HepG2 (cell line): ENCODE results near the gene SNIP1. TPM values are rescaled to one million over a fixed set of nuclear protein-coding genes. Genes with fewer than 3 reads are reported as not detected.

ENCODE experiments used
- IKZF1 ChIP-seq: fragments of 450-650 bp; IDR thresholded peaks from 2 replicates; pipeline ENCODE4 v1.7.1; 2016
- KMT2B ChIP-seq: IDR thresholded peaks from 2 replicates; pipeline ENCODE4 v1.6.1; 2016; ENCODE audit warnings: missing genetic modification reagents, missing compliant biosample characterization
- MEIS2 ChIP-seq: sonication (generic); formaldehyde crosslinking; IDR thresholded peaks from 2 replicates; pipeline ENCODE4 v1.9.0; 2021; ENCODE audit warnings: mild to moderate bottlenecking, missing genetic modification reagents
- PHF8 ChIP-seq: sonication (generic); formaldehyde crosslinking; IDR thresholded peaks from 2 replicates; pipeline ENCODE4 v1.5.0; 2020; ENCODE audit warnings: missing genetic modification reagents
- RFX1 ChIP-seq: fragments of 450-650 bp; IDR thresholded peaks from 2 replicates; pipeline ENCODE4 v1.6.1; 2017
- SOX13 ChIP-seq, 3 experiments: fragments of 450-650 bp in 1 of 3; sonication (generic) in 1 of 3; formaldehyde crosslinking in 1 of 3; IDR thresholded peaks in 2 of 3; conservative IDR thresholded peaks in 1 of 3; 2 replicates each; pipeline versions ENCODE4 v1.5.0 to v1.6.1; 2016 to 2020; ENCODE audit warnings: antibody characterized with exemption in 1 of 3, mild to moderate bottlenecking in 1 of 3, missing compliant biosample characterization in 1 of 3, missing genetic modification reagents in 1 of 3, moderate library complexity in 1 of 3
- U2AF2 ChIP-seq: fragments of 200-400 bp; formaldehyde crosslinking; IDR thresholded peaks from 2 replicates; pipeline ENCODE4 v1.6.1; 2017; ENCODE audit warnings: low read depth, mild to moderate bottlenecking, low read length
- ZBTB7A ChIP-seq: sonication (generic); formaldehyde crosslinking; IDR thresholded peaks from 2 replicates; pipeline ENCODE4 v1.8.0; 2022; ENCODE audit warnings: mild to moderate bottlenecking, missing genetic modification reagents
- ZMAT3 ChIP-seq: sonication (generic); formaldehyde crosslinking; conservative IDR thresholded peaks from 2 replicates; pipeline ENCODE4 v1.7.0; 2021; ENCODE audit warnings: missing genetic modification reagents
- ZNF326 ChIP-seq: sonication (generic); formaldehyde crosslinking; IDR thresholded peaks from 2 replicates; pipeline ENCODE4 v1.4.0; 2020; ENCODE audit warnings: missing genetic modification reagents, borderline replicate concordance
- ZNF333 ChIP-seq: sonication (generic); formaldehyde crosslinking; IDR thresholded peaks from 2 replicates; pipeline ENCODE4 v1.4.0; 2020; ENCODE audit warnings: mild to moderate bottlenecking, missing genetic modification reagents, borderline replicate concordance
- ZNF484 ChIP-seq: sonication (generic); formaldehyde crosslinking; IDR thresholded peaks from 2 replicates; pipeline ENCODE4 v1.5.1; 2020; ENCODE audit warnings: mild to moderate bottlenecking, low read depth, missing genetic modification reagents, borderline replicate concordance
- ZNF703 ChIP-seq: sonication (generic); formaldehyde crosslinking; IDR thresholded peaks from 2 replicates; pipeline ENCODE4 v1.5.1; 2020; ENCODE audit warnings: missing genetic modification reagents, mild to moderate bottlenecking, moderate library complexity, borderline replicate concordance
- ZNF709 ChIP-seq: sonication (generic); formaldehyde crosslinking; IDR thresholded peaks from 2 replicates; pipeline ENCODE4 v1.5.0; 2020; ENCODE audit warnings: mild to moderate bottlenecking, missing genetic modification reagents
- ZNF841 ChIP-seq: sonication (generic); formaldehyde crosslinking; IDR thresholded peaks from 2 replicates; pipeline ENCODE4 v1.8.1; 2023; ENCODE audit warnings: missing genetic modification reagents, borderline replicate concordance
- polyA plus RNA-seq, 8 experiments: library from polyadenylated mRNA; depleted of rRNA in 3 of 8; stranded (reverse) in 7 of 8; unstranded in 1 of 8; fragments of >200 nt; fragmentation: Illumina TruSeq in 4 of 8; extraction: Trizol in 4 of 8; gene quantifications; 2 replicates each; pipeline versions ENCODE4 v1.2.1 to v1.2.3, GENCODE V29; 2011 to 2016; ENCODE audit warnings: low read depth in 4 of 8, missing spikeins in 1 of 8, mixed read lengths in 1 of 8; ENCODE audit not compliant: insufficient read depth in 1 of 8
- total RNA-seq, 5 experiments: library from RNA; depleted of rRNA; stranded (reverse); fragments of >200 nt; fragmentation: Illumina TruSeq; extraction: Trizol; gene quantifications; 2 replicates each; pipeline ENCODE4 v1.2.3, GENCODE V29; 2016; ENCODE audit warnings: low read depth in 1 of 5
- TF ChIP-seq, protein P1 (sequence below): sonication (generic); formaldehyde crosslinking; IDR thresholded peaks from 2 replicates; pipeline ENCODE4 v1.5.0; 2020; ENCODE audit warnings: missing genetic modification reagents
- TF ChIP-seq, protein P2 (sequence below): sonication (generic); formaldehyde crosslinking; IDR thresholded peaks from 2 replicates; pipeline ENCODE4 v1.8.0; 2022; ENCODE audit warnings: missing genetic modification reagents, low read depth, mild to moderate bottlenecking, borderline replicate concordance
- TF ChIP-seq, protein P3 (sequence below): IDR thresholded peaks from 2 replicates; pipeline ENCODE4 v1.6.1; 2016; ENCODE audit warnings: mild to moderate bottlenecking, missing biosample characterization, missing genetic modification reagents
- TF ChIP-seq, protein P4 (sequence below): sonication (generic); formaldehyde crosslinking; conservative IDR thresholded peaks from 2 replicates; pipeline ENCODE4 v1.4.0; 2020; ENCODE audit warnings: missing genetic modification reagents
- TF ChIP-seq, protein P5 (sequence below): sonication (generic); formaldehyde crosslinking; IDR thresholded peaks from 2 replicates; pipeline ENCODE4 v1.5.0; 2020; ENCODE audit warnings: missing genetic modification reagents
- TF ChIP-seq, protein P6 (sequence below): sonication (generic); formaldehyde crosslinking; IDR thresholded peaks from 2 replicates; pipeline ENCODE4 v1.8.0; 2022; ENCODE audit warnings: missing genetic modification reagents, mild to moderate bottlenecking, moderate library complexity, borderline replicate concordance

Gene SNIP1
- total and polyA plus RNA-seq, 2 of the 13 experiments (the other 11 are each of a cell fraction or from before 2014, with no cell fraction given) = 5.5 to 11.2 TPM

DNA sequence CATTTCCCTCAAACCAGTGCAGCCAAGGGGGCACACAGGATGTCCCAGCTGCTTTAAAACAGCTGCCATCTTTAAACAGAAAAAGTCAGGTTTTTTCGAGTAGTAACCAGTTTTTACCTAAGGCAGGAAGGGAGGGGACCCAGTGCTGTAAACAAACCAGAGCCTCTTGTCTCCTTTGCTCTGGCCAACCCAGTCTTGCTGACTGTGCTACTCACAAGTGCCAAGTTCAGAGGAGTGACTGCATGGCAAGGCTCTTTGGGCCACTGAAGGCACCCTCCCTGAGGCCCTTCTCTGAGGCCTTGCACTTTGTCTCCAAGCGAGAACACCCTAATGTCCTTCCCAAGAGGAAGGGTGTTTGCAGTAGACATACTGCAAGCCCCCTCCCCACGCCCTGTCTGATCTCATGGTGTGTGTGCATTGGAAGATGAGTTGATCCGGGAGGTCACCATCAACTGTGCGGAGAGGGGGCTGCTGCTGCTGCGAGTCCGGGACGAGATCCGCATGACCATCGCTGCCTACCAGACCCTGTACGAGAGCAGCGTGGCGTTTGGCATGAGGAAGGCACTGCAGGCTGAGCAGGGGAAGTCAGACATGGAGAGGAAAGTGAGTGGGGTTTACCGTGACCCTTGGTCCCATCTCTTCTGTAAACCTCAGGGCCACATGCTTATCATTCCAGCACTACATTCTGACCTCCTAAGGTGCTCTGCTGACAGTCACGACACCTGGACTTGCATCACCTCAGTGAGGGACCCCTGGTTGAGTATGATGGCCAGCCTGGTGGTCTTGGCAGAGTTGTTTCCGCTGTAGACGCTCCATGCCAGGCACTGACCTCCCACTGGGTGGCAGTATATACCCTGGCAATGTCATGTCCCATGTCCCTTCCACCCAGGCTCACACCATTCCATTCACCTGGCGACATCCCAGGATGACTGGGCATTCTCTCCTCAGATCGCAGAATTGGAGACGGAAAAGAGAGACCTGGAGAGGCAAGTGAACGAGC is 7.3 kb upstream of the SNIP1 start (continued):
- TF ChIP-seq ZNF703 (no peak), RFX1 (no peak), ZNF484 (CRISPR knock-in tag) (no peak), ZNF326 (CRISPR knock-in tag) (no peak), ZNF841 (no peak), MEIS2 (CRISPR knock-in tag) (0 out of 2 replicates have a peak, but pooled peaks have one; percentile 16), PHF8 (no peak; the same call in 1 of the 2 replicates), ZBTB7A (CRISPR knock-in tag) (peak; percentile 78), ZNF709 (CRISPR knock-in tag) (no peak), ZMAT3 (CRISPR knock-in tag) (no peak), SOX13 (IDR thresholded peaks at IDR 0.05) (no peak), SOX13 (CRISPR knock-in tag; conservative IDR thresholded peaks at IDR 0.05 in 1 of 2, IDR thresholded peaks at IDR 0.05 in 1 of 2) (no peak), ZNF333 (CRISPR knock-in tag) (no peak), KMT2B (CRISPR knock-in tag) (no peak), IKZF1 (no peak), U2AF2 (no peak)
- TF ChIP-seq, protein P1, sequence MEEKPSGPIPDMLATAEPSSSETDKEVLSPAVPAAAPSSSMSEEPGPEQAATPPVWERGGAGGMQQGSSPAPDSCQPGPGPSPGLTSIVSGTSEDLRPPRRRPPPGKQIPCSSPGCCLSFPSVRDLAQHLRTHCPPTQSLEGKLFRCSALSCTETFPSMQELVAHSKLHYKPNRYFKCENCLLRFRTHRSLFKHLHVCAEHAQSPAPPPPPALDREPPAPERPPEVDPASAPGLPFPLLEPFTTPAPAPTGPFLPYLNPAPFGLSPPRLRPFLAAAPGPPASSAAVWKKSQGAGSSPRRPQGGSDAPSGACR = no peak
- TF ChIP-seq, protein P2, sequence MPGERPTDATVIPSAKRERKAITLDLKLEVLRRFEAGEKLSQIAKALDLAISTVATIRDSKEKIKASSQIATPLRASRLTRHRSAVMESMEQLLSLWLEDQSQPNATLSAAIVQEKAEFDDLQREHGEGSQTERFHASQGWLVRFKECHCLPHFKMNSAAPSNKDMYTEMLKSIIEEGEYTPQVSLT (CRISPR knock-in tag) = no peak
- TF ChIP-seq, protein P3, sequence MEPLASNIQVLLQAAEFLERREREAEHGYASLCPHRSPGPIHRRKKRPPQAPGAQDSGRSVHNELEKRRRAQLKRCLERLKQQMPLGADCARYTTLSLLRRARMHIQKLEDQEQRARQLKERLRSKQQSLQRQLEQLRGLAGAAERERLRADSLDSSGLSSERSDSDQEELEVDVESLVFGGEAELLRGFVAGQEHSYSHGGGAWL (CRISPR knock-in tag) = no peak
- TF ChIP-seq, protein P4, sequence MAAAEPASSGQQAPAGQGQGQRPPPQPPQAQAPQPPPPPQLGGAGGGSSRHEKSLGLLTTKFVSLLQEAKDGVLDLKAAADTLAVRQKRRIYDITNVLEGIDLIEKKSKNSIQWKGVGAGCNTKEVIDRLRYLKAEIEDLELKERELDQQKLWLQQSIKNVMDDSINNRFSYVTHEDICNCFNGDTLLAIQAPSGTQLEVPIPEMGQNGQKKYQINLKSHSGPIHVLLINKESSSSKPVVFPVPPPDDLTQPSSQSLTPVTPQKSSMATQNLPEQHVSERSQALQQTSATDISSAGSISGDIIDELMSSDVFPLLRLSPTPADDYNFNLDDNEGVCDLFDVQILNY (CRISPR knock-in tag) = no peak
- TF ChIP-seq, protein P5, sequence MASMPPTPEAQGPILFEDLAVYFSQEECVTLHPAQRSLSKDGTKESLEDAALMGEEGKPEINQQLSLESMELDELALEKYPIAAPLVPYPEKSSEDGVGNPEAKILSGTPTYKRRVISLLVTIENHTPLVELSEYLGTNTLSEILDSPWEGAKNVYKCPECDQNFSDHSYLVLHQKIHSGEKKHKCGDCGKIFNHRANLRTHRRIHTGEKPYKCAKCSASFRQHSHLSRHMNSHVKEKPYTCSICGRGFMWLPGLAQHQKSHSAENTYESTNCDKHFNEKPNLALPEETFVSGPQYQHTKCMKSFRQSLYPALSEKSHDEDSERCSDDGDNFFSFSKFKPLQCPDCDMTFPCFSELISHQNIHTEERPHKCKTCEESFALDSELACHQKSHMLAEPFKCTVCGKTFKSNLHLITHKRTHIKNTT = no peak
- TF ChIP-seq, protein P6, sequence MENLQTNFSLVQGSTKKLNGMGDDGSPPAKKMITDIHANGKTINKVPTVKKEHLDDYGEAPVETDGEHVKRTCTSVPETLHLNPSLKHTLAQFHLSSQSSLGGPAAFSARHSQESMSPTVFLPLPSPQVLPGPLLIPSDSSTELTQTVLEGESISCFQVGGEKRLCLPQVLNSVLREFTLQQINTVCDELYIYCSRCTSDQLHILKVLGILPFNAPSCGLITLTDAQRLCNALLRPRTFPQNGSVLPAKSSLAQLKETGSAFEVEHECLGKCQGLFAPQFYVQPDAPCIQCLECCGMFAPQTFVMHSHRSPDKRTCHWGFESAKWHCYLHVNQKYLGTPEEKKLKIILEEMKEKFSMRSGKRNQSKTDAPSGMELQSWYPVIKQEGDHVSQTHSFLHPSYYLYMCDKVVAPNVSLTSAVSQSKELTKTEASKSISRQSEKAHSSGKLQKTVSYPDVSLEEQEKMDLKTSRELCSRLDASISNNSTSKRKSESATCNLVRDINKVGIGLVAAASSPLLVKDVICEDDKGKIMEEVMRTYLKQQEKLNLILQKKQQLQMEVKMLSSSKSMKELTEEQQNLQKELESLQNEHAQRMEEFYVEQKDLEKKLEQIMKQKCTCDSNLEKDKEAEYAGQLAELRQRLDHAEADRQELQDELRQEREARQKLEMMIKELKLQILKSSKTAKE (CRISPR knock-in tag) = 0 out of 2 replicates have a peak, but pooled peaks have one; percentile 37
